Hepatocyte (in vitro differentiated cells): Measurements from ENCODE around the gene HTR3A. TPM values are rescaled to one million over a fixed set of nuclear protein-coding genes. Genes with fewer than 3 reads are reported as not detected.

ENCODE experiments used
- DNase-seq: peaks from one replicate; pipeline ENCODE4 v3.0.0-alpha.2; 2016; ENCODE audit warnings: low spot score
- H2AFZ ChIP-seq: fragments of 200-600 bp; sonication (generic); 2 replicates; pipeline ENCODE4 v1.6.0; 2016; ENCODE audit warnings: antibody characterized with exemption, mild to moderate bottlenecking
- H3K27ac ChIP-seq: fragments of 200-600 bp; sonication (generic); 2 replicates; pipeline ENCODE4 v1.5.1; 2016; ENCODE audit warnings: mild to moderate bottlenecking
- H3K27me3 ChIP-seq: fragments of 200-600 bp; sonication (generic); 2 replicates; pipeline ENCODE4 v1.6.1; 2016
- H3K36me3 ChIP-seq: fragments of 200-600 bp; sonication (generic); replicated peaks from 2 replicates; pipeline ENCODE4 v1.5.1; 2016; ENCODE audit warnings: low read depth; ENCODE audit not compliant: insufficient read depth
- H3K4me1 ChIP-seq: fragments of 200-600 bp; sonication (generic); 2 replicates; pipeline ENCODE4 v1.5.1; 2016; ENCODE audit warnings: mild to moderate bottlenecking, moderate library complexity; ENCODE audit not compliant: insufficient read depth
- H3K4me2 ChIP-seq: fragments of 200-600 bp; sonication (generic); 2 replicates; pipeline ENCODE4 v1.6.0; 2016
- H3K4me3 ChIP-seq: fragments of 200-600 bp; sonication (generic); 2 replicates; pipeline ENCODE4 v1.5.1; 2016; ENCODE audit warnings: mild to moderate bottlenecking
- H3K79me2 ChIP-seq: fragments of 200-600 bp; sonication (generic); 2 replicates; pipeline ENCODE4 v1.6.0; 2017; ENCODE audit warnings: mild to moderate bottlenecking
- H3K9me2 ChIP-seq: fragments of 200-600 bp; sonication (generic); replicated peaks from 2 replicates; pipeline ENCODE4 v1.6.0; 2017; ENCODE audit warnings: mild to moderate bottlenecking; ENCODE audit not compliant: insufficient read depth
- H3K9me3 ChIP-seq: fragments of 200-600 bp; sonication (generic); 2 replicates; pipeline ENCODE4 v1.5.1; 2016; ENCODE audit warnings: low read depth, mild to moderate bottlenecking
- H4K20me1 ChIP-seq: fragments of 200-600 bp; sonication (generic); 2 replicates; pipeline ENCODE4 v1.6.0; 2016; ENCODE audit warnings: mild to moderate bottlenecking; ENCODE audit not compliant: insufficient read depth, poor library complexity, severe bottlenecking
- CTCF ChIP-seq: fragments of 200-600 bp; sonication (generic); IDR thresholded peaks from 2 replicates; pipeline ENCODE4 v1.5.1; 2016; ENCODE audit warnings: antibody characterized with exemption, mild to moderate bottlenecking; ENCODE audit not compliant: poor library complexity
- EZH2 ChIP-seq: fragments of 200-600 bp; sonication (generic); IDR thresholded peaks from 2 replicates; pipeline ENCODE4 v1.6.1; 2016; ENCODE audit warnings: antibody characterized with exemption, mild to moderate bottlenecking, borderline replicate concordance
- EZH2phosphoT487 ChIP-seq: fragments of 200-600 bp; sonication (generic); IDR thresholded peaks from one replicate; pipeline ENCODE4 v1.6.1; 2018; ENCODE audit warnings: antibody characterized with exemption, mild to moderate bottlenecking, low read depth, moderate library complexity; ENCODE audit not compliant: unreplicated experiment, severe bottlenecking
- WGBS: methylation state at CpG from one replicate; pipeline ENCODE4 v1.1.6; 2016; ENCODE audit warnings: low lambda C conversion rate; ENCODE audit errors: missing lambda C conversion rate; 5-methylcytosine and 5-hydroxymethylcytosine counted together
- polyA plus RNA-seq: library from polyadenylated mRNA; unstranded; fragments of >200 nt; fragmentation: Nextera tagmentation; extraction: Ambion mirVana; gene quantifications from 2 replicates; pipeline ENCODE4 v1.2.1, GENCODE V29; 2016
- total RNA-seq: library from RNA; depleted of rRNA; stranded (reverse); fragments of >200 nt; gene quantifications from 2 replicates; pipeline ENCODE4 v1.2.3, GENCODE V29; 2014

HTR3A gene
- total and polyA plus RNA-seq, 2 experiments from 2014 or later = not detected

DNA sequence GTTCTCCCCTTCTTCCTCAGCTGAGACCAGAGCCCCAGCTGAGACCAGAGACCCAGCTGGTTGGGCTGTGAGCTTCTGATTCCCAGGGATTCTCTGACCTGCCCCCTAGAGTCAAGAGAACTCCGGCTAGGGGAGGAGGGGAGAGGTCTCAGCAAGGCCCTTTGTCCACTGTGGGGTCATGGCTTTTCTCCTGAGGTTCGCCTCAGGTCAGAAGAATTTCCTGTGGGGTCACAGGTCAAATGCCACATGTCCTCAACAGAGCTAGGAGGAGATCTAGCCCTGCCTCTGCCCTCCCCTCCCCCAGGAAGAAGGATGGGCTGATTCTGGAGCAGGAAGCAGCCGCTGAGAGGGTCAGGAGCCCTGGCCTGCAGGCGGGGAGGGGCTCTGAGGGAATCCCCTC, 23.7 kb downstream of the HTR3A start:
- DNase-seq = no peak
- Histone ChIP-seq H3K9me3 (no peaks in the 10 kb centered on the region), H3K4me1 (no peaks in the 10 kb centered on the region), H3K4me3 (no peak overlapping the region), H3K27me3 (peaks cover 40% of the 10 kb centered on the region), H3K9me2 (no peaks in the 10 kb centered on the region), H4K20me1 (no peaks in the 10 kb centered on the region), H2AFZ (no peak overlapping the region), H3K27ac (no peak overlapping the region), H3K79me2 (no peaks in the 10 kb centered on the region), H3K4me2 (no peak overlapping the region), H3K36me3 (no peaks in the 10 kb centered on the region)
- 55% methylated on average over 3 of the region's 4 CpGs for WGBS
- TF ChIP-seq EZH2phosphoT487 = no peak
- no peak for TF ChIP-seq EZH2
- no peak for TF ChIP-seq CTCF

DNA sequence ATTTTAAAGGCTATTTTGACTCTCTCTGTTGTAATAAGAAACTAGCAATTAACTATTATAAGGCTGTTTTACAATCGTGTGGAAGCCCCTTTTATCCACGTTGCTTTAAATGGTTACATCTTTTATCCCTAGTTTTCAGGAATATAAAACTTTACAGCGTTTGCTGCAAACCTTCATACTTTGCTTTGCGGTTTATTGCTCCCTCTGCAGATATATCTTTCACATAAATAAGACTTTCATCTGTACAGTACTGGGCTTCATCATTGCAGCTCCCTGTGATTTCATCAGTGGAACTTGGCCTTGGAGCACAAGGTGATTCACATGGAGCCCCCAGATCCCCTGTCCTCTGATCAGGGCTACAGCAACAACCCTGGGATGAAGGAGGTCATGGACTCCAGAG, 25.6 kb downstream of the HTR3A start:
- H3K27me3 ChIP-seq = peaks cover 34% of the 10 kb centered on the region
- no peaks in the 10 kb centered on the region for H3K4me1 ChIP-seq
- H3K9me2 ChIP-seq = no peaks in the 10 kb centered on the region
- 54% methylated on average over 4 of the region's 4 CpGs for WGBS
- H2AFZ ChIP-seq = no peak overlapping the region
- H3K27ac ChIP-seq = no peak overlapping the region
- H3K79me2 ChIP-seq = no peaks in the 10 kb centered on the region
- H4K20me1 ChIP-seq = no peaks in the 10 kb centered on the region
- H3K4me2 ChIP-seq = no peak overlapping the region
- H3K36me3 ChIP-seq = no peaks in the 10 kb centered on the region
- no peaks in the 10 kb centered on the region for H3K9me3 ChIP-seq
- TF ChIP-seq EZH2 = no peak
- TF ChIP-seq EZH2phosphoT487 = no peak
- no peak for TF ChIP-seq CTCF
- no peak overlapping the region for H3K4me3 ChIP-seq
- DNase-seq = no peak

- H3K4me1 ChIP-seq = no peaks in the 10 kb centered on the region
- H3K4me3 ChIP-seq = no peak overlapping the region
- no peak for TF ChIP-seq EZH2phosphoT487
- no peak for TF ChIP-seq CTCF
- no peak for TF ChIP-seq EZH2
- peaks cover 27% of the 10 kb centered on the region for H3K27me3 ChIP-seq
- 53% methylated on average over 3 of the region's 3 CpGs for WGBS
- no peak overlapping the region for H2AFZ ChIP-seq
- H3K4me2 ChIP-seq = no peak overlapping the region
- no peaks in the 10 kb centered on the region for H4K20me1 ChIP-seq
- peak; percentile 18 for DNase-seq
- H3K27ac ChIP-seq = no peak overlapping the region
- no peaks in the 10 kb centered on the region for H3K9me3 ChIP-seq
- H3K79me2 ChIP-seq = no peaks in the 10 kb centered on the region
- H3K9me2 ChIP-seq = no peaks in the 10 kb centered on the region
- no peaks in the 10 kb centered on the region for H3K36me3 ChIP-seq
Observed at GRCh38 chr11:114001416-114001815, 26.5 kb downstream of the HTR3A start.

- no peaks in the 10 kb centered on the region for H3K27me3 ChIP-seq
- no peaks in the 10 kb centered on the region for H3K9me3 ChIP-seq
- no peak for DNase-seq
- no peaks in the 10 kb centered on the region for H3K9me2 ChIP-seq
- no peak overlapping the region for H3K4me2 ChIP-seq
- WGBS = 83% methylated on average over 4 of the region's 4 CpGs
- no peaks in the 10 kb centered on the region for H3K4me1 ChIP-seq
- H3K4me3 ChIP-seq = no peak overlapping the region
- H3K36me3 ChIP-seq = no peaks in the 10 kb centered on the region
- H3K27ac ChIP-seq = no peak overlapping the region
- no peaks in the 10 kb centered on the region for H3K79me2 ChIP-seq
- TF ChIP-seq CTCF = no peak
- TF ChIP-seq EZH2 = no peak
- TF ChIP-seq EZH2phosphoT487 = no peak
- H2AFZ ChIP-seq = no peak overlapping the region
- H4K20me1 ChIP-seq = no peaks in the 10 kb centered on the region
Observed at GRCh38 chr11:114008331-114008730, 33.4 kb downstream of the HTR3A start.
